DND-41 (cell line): ENCODE data around the gene FHOD3.

Source experiments
- ATAC-seq: fragments of 200-7000 bp; cut with Tn5 transposase; 3 replicates; pipeline ENCODE4 v1.9.1; 2021; ENCODE audit warnings: low read depth; ENCODE audit not compliant: insufficient read depth
- DNase-seq: peaks from one replicate; pipeline ENCODE4 v3.0.0-alpha.2; 2020
- H2AFZ ChIP-seq: 2 replicates; pipeline ENCODE4 v1.6.0; 2012; ENCODE audit warnings: low read depth, low read length
- H3K27ac ChIP-seq: 2 replicates; pipeline ENCODE4 v1.5.1; 2012; ENCODE audit warnings: low read length, inconsistent platforms
- H3K27me3 ChIP-seq: fragments of 200-600 bp; sonication (generic); 2 replicates; pipeline ENCODE4 v1.6.0; 2012; ENCODE audit warnings: low read length, mild to moderate bottlenecking, inconsistent platforms; ENCODE audit not compliant: insufficient read depth, poor library complexity
- H3K36me3 ChIP-seq: 2 replicates; pipeline ENCODE4 v1.5.1; 2012; ENCODE audit warnings: low read length, inconsistent platforms; ENCODE audit not compliant: insufficient read depth
- H3K4me1 ChIP-seq: 2 replicates; pipeline ENCODE4 v1.5.1; 2012; ENCODE audit warnings: mild to moderate bottlenecking, low read length; ENCODE audit not compliant: insufficient read depth
- H3K4me2 ChIP-seq: 2 replicates; pipeline ENCODE4 v1.6.0; 2012; ENCODE audit warnings: mild to moderate bottlenecking, moderate library complexity, low read length, inconsistent platforms; ENCODE audit not compliant: insufficient read depth
- H3K4me3 ChIP-seq, 2 experiments: fragments of 200-600 bp in 1 of 2; shearing (Covaris generic) in 1 of 2; 2 replicates each; pipeline ENCODE4 v1.5.1; 2012 to 2016; ENCODE audit warnings: inconsistent platforms in 2 of 2, low read length in 2 of 2, mild to moderate bottlenecking in 2 of 2, low read depth in 1 of 2, moderate library complexity in 1 of 2
- H3K79me2 ChIP-seq: 2 replicates; pipeline ENCODE4 v1.6.0; 2012; ENCODE audit warnings: low read length, inconsistent platforms; ENCODE audit not compliant: insufficient read depth
- H3K9ac ChIP-seq: 2 replicates; pipeline ENCODE4 v1.6.0; 2012; ENCODE audit warnings: low read depth, mild to moderate bottlenecking, inconsistent platforms, low read length, moderate library complexity
- H3K9me3 ChIP-seq: 2 replicates; pipeline ENCODE4 v1.5.1; 2012; ENCODE audit warnings: low read length, moderate library complexity, mild to moderate bottlenecking, inconsistent platforms; ENCODE audit not compliant: insufficient read depth, severe bottlenecking
- H4K20me1 ChIP-seq: 2 replicates; pipeline ENCODE4 v1.6.0; 2012; ENCODE audit warnings: low read length; ENCODE audit not compliant: insufficient read depth
- EZH2 ChIP-seq: IDR thresholded peaks from 3 replicates; pipeline ENCODE4 v1.6.1; 2012; ENCODE audit warnings: borderline replicate concordance, low read depth, mild to moderate bottlenecking, moderate library complexity, low read length, inconsistent platforms; ENCODE audit not compliant: severe bottlenecking
- TF ChIP-seq, protein P1 (sequence below): IDR thresholded peaks from 2 replicates; pipeline ENCODE4 v1.5.1; 2012; ENCODE audit warnings: borderline replicate concordance, low read length, moderate library complexity, mild to moderate bottlenecking; ENCODE audit not compliant: poor library complexity, severe bottlenecking; ENCODE audit errors: extremely low read depth

Gene FHOD3

DNA sequence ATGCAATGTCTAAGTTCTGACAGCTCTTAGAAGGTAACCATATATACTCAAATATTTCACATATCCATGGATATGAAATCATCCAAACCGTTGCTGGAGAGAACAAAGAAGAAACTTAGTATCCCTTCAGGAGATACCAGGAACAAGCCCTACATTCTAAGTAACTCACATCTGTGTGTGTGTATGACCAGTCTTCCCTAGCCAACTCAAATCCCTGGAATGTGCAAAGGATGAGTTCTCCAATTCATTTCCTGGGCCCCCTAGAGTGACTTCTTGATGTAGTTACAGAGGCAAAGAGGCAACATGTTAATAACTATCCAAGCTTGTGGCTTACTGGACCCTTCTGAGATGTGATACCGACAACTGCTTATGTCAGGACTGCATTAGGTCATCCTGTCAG, 511.2 kb downstream of the FHOD3 start:
- Histone ChIP-seq H3K27me3 (no peaks in the 10 kb centered on the region), H2AFZ (no peak overlapping the region), H3K4me3 (no peak overlapping the region), H3K4me2 (no peak overlapping the region), H4K20me1 (peaks cover 31% of the 10 kb centered on the region), H3K4me1 (no peaks in the 10 kb centered on the region), H3K9me3 (no peaks in the 10 kb centered on the region), H3K27ac (no peak overlapping the region), H3K9ac (no peak overlapping the region), H3K36me3 (peaks cover 81% of the 10 kb centered on the region), H3K79me2 (peaks cover 6% of the 10 kb centered on the region)
- no peak for TF ChIP-seq EZH2
- TF ChIP-seq, protein P1, sequence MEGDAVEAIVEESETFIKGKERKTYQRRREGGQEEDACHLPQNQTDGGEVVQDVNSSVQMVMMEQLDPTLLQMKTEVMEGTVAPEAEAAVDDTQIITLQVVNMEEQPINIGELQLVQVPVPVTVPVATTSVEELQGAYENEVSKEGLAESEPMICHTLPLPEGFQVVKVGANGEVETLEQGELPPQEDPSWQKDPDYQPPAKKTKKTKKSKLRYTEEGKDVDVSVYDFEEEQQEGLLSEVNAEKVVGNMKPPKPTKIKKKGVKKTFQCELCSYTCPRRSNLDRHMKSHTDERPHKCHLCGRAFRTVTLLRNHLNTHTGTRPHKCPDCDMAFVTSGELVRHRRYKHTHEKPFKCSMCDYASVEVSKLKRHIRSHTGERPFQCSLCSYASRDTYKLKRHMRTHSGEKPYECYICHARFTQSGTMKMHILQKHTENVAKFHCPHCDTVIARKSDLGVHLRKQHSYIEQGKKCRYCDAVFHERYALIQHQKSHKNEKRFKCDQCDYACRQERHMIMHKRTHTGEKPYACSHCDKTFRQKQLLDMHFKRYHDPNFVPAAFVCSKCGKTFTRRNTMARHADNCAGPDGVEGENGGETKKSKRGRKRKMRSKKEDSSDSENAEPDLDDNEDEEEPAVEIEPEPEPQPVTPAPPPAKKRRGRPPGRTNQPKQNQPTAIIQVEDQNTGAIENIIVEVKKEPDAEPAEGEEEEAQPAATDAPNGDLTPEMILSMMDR = no peak
- DNase-seq (no peak), ATAC-seq (no peak)

DNA sequence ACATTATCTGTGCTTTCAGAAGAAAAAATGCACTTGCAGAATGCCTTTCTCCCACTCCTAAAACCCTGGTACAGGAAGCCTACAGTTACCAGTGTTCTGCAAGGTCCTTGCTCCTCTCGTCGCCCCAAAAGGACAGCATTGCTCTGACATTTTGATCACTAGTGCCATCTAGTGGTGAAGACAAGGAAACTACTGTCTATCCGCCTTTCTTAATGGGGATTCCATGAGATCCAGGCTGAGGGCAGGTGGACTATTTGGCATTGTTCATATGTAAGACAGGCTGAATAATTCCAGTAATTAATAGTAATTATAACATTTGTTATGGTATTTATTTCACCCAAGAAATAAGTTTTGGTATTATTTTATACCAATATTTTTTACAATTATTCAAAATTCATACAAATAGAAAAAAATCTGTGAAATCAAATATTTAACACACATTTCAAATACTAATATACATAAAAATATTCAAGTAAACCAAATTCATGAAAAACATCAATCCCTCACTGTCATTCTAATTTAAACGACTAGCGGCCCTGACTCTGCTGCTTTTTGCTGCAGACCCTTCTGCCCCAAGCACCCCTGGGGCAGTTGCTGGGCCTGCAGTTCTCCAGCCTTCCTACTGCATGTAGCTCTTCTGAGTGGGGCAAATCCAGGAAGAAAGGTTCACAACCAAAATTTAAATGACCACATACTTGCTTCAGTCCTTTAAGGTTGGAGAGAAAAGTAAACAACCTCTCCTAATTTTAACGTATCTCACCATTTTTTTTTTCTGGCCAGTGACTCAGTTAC, 512.3 kb downstream of the FHOD3 start:
- H3K4me3 ChIP-seq = no peak overlapping the region
- peaks cover 31% of the 10 kb centered on the region for H4K20me1 ChIP-seq
- H3K27me3 ChIP-seq = no peaks in the 10 kb centered on the region
- DNase-seq (peak; percentile 48), ATAC-seq (peak; percentile 97)
- H2AFZ ChIP-seq = no peak overlapping the region
- H3K9ac ChIP-seq = no peak overlapping the region
- H3K4me2 ChIP-seq = no peak overlapping the region
- peaks cover 81% of the 10 kb centered on the region for H3K36me3 ChIP-seq
- TF ChIP-seq, protein P1 = peak; percentile 89
- TF ChIP-seq EZH2 = no peak
- H3K9me3 ChIP-seq = no peaks in the 10 kb centered on the region
- no peak overlapping the region for H3K27ac ChIP-seq
- peaks cover 11% of the 10 kb centered on the region for H3K79me2 ChIP-seq
- H3K4me1 ChIP-seq = no peaks in the 10 kb centered on the region

DNA sequence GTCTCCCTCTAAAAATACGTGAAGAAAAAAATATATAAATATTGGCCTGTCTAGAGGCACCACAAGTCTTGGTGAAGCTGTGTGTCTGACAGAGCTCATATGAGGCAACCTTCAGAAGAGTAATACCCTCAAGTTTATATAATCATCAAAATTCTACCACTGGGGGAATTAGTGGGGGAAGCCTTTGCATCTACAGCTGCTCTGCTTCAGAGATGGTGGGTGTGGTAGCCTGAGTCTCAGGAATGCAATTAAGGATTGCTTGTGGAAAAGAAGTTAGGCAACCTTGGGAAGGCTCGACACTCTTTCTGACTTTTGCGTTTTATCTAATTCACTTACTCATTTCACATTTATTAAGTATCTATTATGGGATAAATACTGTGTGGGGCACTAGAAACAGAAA, 513.9 kb downstream of the FHOD3 start:
- Histone ChIP-seq H3K4me2 (no peak overlapping the region), H4K20me1 (peaks cover 34% of the 10 kb centered on the region), H3K4me1 (no peaks in the 10 kb centered on the region), H3K4me3 (no peak overlapping the region), H3K79me2 (peaks cover 11% of the 10 kb centered on the region), H3K9me3 (no peaks in the 10 kb centered on the region), H3K36me3 (peaks cover 82% of the 10 kb centered on the region), H3K9ac (no peak overlapping the region), H2AFZ (no peak overlapping the region), H3K27me3 (no peaks in the 10 kb centered on the region), H3K27ac (no peak overlapping the region)
- no peak for ATAC-seq
- no peak for DNase-seq
- TF ChIP-seq, protein P1 = no peak
- no peak for TF ChIP-seq EZH2
